ENCODE results near the gene KCNIP1.

- TF ChIP-seq EZH2 (IDR thresholded peaks at IDR 0.05) (no peak), POLR2AphosphoS5 (IDR thresholded peaks at IDR 0.05; ENCODE audit: borderline replicate concordance, low read depth, low read length) (no peak), FOXP2 (optimal IDR thresholded peaks at IDR 0.05; ENCODE audit: control extremely low read depth, extremely low read length, insufficient read depth) (no peak)
Observed at GRCh38 chr5:170773024-170773985, 269.5 kb downstream of the KCNIP1 start.
